HL-60 (cell line): ENCODE data around the gene CORIN.

Experiments used
- DNase-seq, 2 experiments: peaks; one replicate each; pipeline ENCODE4 v3.0.0-alpha.2; 2010 to 2020; ENCODE audit warnings: low read depth in 1 of 2, low spot score in 1 of 2
- H3K27ac ChIP-seq: fragments of 250-450 bp; sonication (Bioruptor Pico); replicated peaks from 2 replicates; pipeline ENCODE4 v1.5.1; 2020; ENCODE audit warnings: mild to moderate bottlenecking, moderate library complexity
- H3K27me3 ChIP-seq: fragments of 250-450 bp; sonication (Bioruptor Pico); 2 replicates; pipeline ENCODE4 v1.5.1; 2021; ENCODE audit warnings: mild to moderate bottlenecking, moderate library complexity; ENCODE audit not compliant: insufficient read depth, poor library complexity, severe bottlenecking
- H3K4me3 ChIP-seq: replicated peaks from 2 replicates; pipeline ENCODE4 v1.5.1; 2011; ENCODE audit warnings: mild to moderate bottlenecking, control low read depth, low read length; ENCODE audit not compliant: insufficient read depth
- CTCF ChIP-seq: IDR thresholded peaks from one replicate; pipeline ENCODE4 v1.5.1; 2011; ENCODE audit warnings: low read length, control low read depth, inconsistent platforms; ENCODE audit not compliant: insufficient read depth
- GABPA ChIP-seq: IDR thresholded peaks from 2 replicates; pipeline ENCODE4 v1.6.1; 2012; ENCODE audit warnings: low read depth
- POLR2AphosphoS5 ChIP-seq: IDR thresholded peaks from 2 replicates; pipeline ENCODE4 v1.6.1; 2012; ENCODE audit warnings: low read depth
- REST ChIP-seq: IDR thresholded peaks from 2 replicates; pipeline ENCODE4 v1.6.1; 2012; ENCODE audit warnings: low read depth; ENCODE audit not compliant: insufficient replicate concordance
- SPI1 ChIP-seq: IDR thresholded peaks from 2 replicates; pipeline ENCODE4 v1.6.1; 2012; ENCODE audit warnings: low read depth, mild to moderate bottlenecking, borderline replicate concordance

Gene CORIN

GRCh38 chr4:47749060-47749459 is 88.8 kb downstream of the CORIN start:
- Histone ChIP-seq H3K27me3 (no peaks in the 10 kb centered on the region), H3K4me3 (no peak overlapping the region), H3K27ac (no peak overlapping the region)
- no peak for TF ChIP-seq GABPA
- no peak for TF ChIP-seq SPI1
- no peak for TF ChIP-seq REST
- TF ChIP-seq POLR2AphosphoS5, result no peak
- DNase-seq, result no peak

- H3K27ac ChIP-seq, result no peak overlapping the region
- H3K27me3 ChIP-seq, result no peaks in the 10 kb centered on the region
- DNase-seq, result no peak
- TF ChIP-seq SPI1, result no peak
- no peak for TF ChIP-seq REST
- no peak for TF ChIP-seq GABPA
- no peak for TF ChIP-seq POLR2AphosphoS5
- TF ChIP-seq CTCF, result no peak
- no peak overlapping the region for H3K4me3 ChIP-seq
Observed at GRCh38 chr4:47747846-47748494, 89.9 kb downstream of the CORIN start.

GRCh38 chr4:47747211-47747610 is 90.7 kb downstream of the CORIN start:
- no peak overlapping the region for H3K27ac ChIP-seq
- TF ChIP-seq CTCF (no peak), GABPA (no peak), SPI1 (no peak), POLR2AphosphoS5 (no peak), REST (no peak)
- no peak for DNase-seq
- no peaks in the 10 kb centered on the region for H3K27me3 ChIP-seq
- H3K4me3 ChIP-seq, result no peak overlapping the region

- Histone ChIP-seq H3K4me3 (no peak overlapping the region), H3K27me3 (no peaks in the 10 kb centered on the region), H3K27ac (no peak overlapping the region)
- no peak for TF ChIP-seq GABPA
- TF ChIP-seq CTCF, result no peak
- no peak for TF ChIP-seq POLR2AphosphoS5
- no peak for TF ChIP-seq REST
- no peak for TF ChIP-seq SPI1
- DNase-seq, result no peak
Observed at GRCh38 chr4:47746122-47746521, 91.7 kb downstream of the CORIN start.
